ENCODE data around the gene CSMD2. TPM values are rescaled to one million over a fixed set of nuclear protein-coding genes. Genes with fewer than 3 reads are reported as not detected.

Gene CSMD2
- polyA plus RNA-seq, 1 experiment, result 1.8 TPM

GRCh38 chr1:33624261-33624990 lies 540.6 kb downstream of the CSMD2 start:
- ChIA-PET POLR2A (no interaction called here), CTCF (interaction anchor here (0.7 to 4.4 kb wide), 5 partner anchors 8 to 29 kb away, joined by 4 to 22 read pairs (median 5); no protein-coding TSS in a partner anchor)
- DNase-seq (ENCODE audit: low read depth), result no peak
- no peaks in the 10 kb centered on the region for H3K27me3 ChIP-seq (ENCODE audit: control insufficient read depth, insufficient read depth, low read length)
- TF ChIP-seq CTCF (IDR thresholded peaks at IDR 0.05; ENCODE audit: insufficient read depth, low read depth, low read length), result no peak
- H3K4me3 ChIP-seq (ENCODE audit: low read depth, low read length), result no peak overlapping the region
- no peaks in the 10 kb centered on the region for H3K36me3 ChIP-seq (ENCODE audit: control insufficient read depth, insufficient read depth, low read length)

DNA sequence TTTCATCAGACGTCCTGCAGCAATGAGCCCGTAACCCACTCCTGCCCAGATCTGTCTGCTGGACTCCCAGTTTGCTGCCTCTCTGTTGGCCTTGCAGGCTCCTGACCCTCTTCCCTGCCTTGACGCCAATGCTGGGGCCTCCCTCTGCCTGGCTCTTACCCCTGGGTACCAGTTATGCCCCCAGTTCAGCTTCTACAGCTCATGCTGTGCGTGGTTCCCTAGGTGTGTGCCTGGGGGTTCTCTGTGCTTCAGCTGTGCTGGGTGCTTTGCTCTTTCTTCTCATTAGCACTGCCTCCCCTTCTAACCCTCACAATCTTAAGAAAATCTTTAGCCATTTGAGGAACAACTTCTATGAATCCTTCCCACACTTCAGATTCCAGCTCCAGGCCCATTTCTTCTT lies 541.2 kb downstream of the CSMD2 start:
- TF ChIP-seq CTCF (IDR thresholded peaks at IDR 0.05; ENCODE audit: insufficient read depth, low read depth, low read length), result no peak

GRCh38 chr1:33622757-33623156 lies 542.3 kb downstream of the CSMD2 start:
- no peak for DNase-seq (ENCODE audit: low read depth)
- POLR2A ChIA-PET, result no interaction called here
- CTCF ChIA-PET, result interaction anchor here (1.1 to 3.8 kb wide), 2 partner anchors 10 to 11 kb away, joined by 8 to 22 read pairs; no protein-coding TSS in a partner anchor
- no peak for TF ChIP-seq CTCF (IDR thresholded peaks at IDR 0.05; ENCODE audit: insufficient read depth, low read depth, low read length)
- Histone ChIP-seq H3K4me3 (ENCODE audit: low read depth, low read length) (no peak overlapping the region), H3K36me3 (ENCODE audit: control insufficient read depth, insufficient read depth, low read length) (no peaks in the 10 kb centered on the region), H3K27me3 (ENCODE audit: control insufficient read depth, insufficient read depth, low read length) (no peaks in the 10 kb centered on the region)

More for the DNA sequence above, 541.2 kb downstream of the CSMD2 start:
- Histone ChIP-seq H3K4me3 (ENCODE audit: low read depth, low read length) (no peak overlapping the region), H3K27me3 (ENCODE audit: control insufficient read depth, insufficient read depth, low read length) (no peaks in the 10 kb centered on the region), H3K36me3 (ENCODE audit: control insufficient read depth, insufficient read depth, low read length) (no peaks in the 10 kb centered on the region)
- DNase-seq (ENCODE audit: low read depth), result no peak
- CTCF ChIA-PET, result interaction anchor here (0.7 to 3.8 kb wide), 6 partner anchors 8 to 539 kb away, joined by 3 to 22 read pairs (median 4); no protein-coding TSS in a partner anchor
- POLR2A ChIA-PET, result no interaction called here

DNA sequence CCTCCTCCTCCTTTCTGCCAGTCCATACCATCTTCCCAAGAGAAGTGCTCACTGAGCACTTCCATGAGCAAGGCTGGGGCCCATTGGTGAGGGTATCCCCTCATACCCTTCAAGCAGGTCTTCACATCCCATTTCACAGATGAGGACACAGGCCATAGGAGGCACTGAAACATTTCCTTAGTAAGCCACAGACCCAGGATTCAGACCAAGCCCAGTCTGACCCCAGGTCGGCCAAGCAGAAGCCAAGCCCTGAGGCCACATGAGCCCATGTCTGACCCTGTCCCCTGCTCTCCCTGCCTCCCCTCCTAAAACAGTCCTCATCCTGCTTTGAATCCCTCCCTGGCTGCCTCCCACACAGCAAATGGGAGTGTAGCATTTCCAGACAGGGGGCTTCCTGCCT lies 546.4 kb downstream of the CSMD2 start:
- no peaks in the 10 kb centered on the region for H3K36me3 ChIP-seq (ENCODE audit: control insufficient read depth, insufficient read depth, low read length)
- POLR2A ChIA-PET, result no interaction called here
- no peak overlapping the region for H3K4me3 ChIP-seq (ENCODE audit: low read depth, low read length)
- CTCF ChIA-PET, result no interaction called here
- DNase-seq (ENCODE audit: low read depth), result no peak
- no peaks in the 10 kb centered on the region; the same call in 1 of the 2 replicates for H3K27me3 ChIP-seq (ENCODE audit: control insufficient read depth, insufficient read depth, low read length)
- TF ChIP-seq CTCF (IDR thresholded peaks at IDR 0.05; ENCODE audit: insufficient read depth, low read depth, low read length), result no peak

DNA sequence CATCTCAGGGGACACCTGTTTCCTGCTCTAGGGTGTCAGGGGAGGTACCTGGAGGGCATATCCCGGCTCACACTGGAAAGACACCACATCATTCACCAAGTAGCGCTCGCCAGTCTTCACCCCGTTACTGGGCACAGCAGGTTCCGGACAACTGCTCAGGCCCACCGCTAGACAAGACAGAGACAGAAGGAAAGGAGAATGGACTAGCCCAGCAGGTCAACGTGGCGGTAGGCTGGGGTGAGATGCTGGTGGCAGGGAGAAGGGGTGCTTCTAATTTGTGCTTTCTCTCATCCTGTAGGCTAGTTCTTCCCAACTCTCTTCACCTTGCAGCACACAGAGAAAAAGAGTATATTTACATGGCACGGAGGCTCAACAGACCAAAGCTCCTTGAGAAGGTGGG lies 547.6 kb downstream of the CSMD2 start:
- CTCF ChIA-PET, result interaction anchor here (1.2 kb wide), 1 partner anchor 14 kb away, joined by 3 read pairs; no protein-coding TSS in a partner anchor
- no peak for TF ChIP-seq CTCF (IDR thresholded peaks at IDR 0.05; ENCODE audit: insufficient read depth, low read depth, low read length)

More for the DNA sequence above, 547.6 kb downstream of the CSMD2 start:
- Histone ChIP-seq H3K4me3 (ENCODE audit: low read depth, low read length) (no peak overlapping the region), H3K36me3 (ENCODE audit: control insufficient read depth, insufficient read depth, low read length) (no peaks in the 10 kb centered on the region), H3K27me3 (ENCODE audit: control insufficient read depth, insufficient read depth, low read length) (no peaks in the 10 kb centered on the region; the same call in 1 of the 2 replicates)
- DNase-seq (ENCODE audit: low read depth), result no peak
- POLR2A ChIA-PET, result no interaction called here

All from BJ (cell line).